Activated CD8-positive, alpha-beta T cell treated with anti-CD3 and anti-CD28 coated beads for 36 hours (primary cell): ENCODE data around the gene TAS2R60. TPM values are rescaled to one million over a fixed set of nuclear protein-coding genes. Genes with fewer than 3 reads are reported as not detected.

ENCODE experiments used
- ATAC-seq: fragments of 200-7000 bp; cut with Tn5 transposase; one replicate; pipeline ENCODE4 v1.10.0; 2021; ENCODE audit warnings: mild to moderate bottlenecking, moderate library complexity
- CTCF ChIA-PET: fragments of 350-600 bp; sonication (Branson Sonifier 250); formaldehyde crosslinking; loops from one replicate; lab custom pipeline; 2021; ENCODE audit warnings: antibody characterized with exemption; lab: Charles Lee
- POLR2A ChIA-PET: fragments of 350-600 bp; sonication (Branson Sonifier 250); formaldehyde crosslinking; loops from one replicate; lab custom pipeline; 2021; ENCODE audit warnings: antibody characterized with exemption; lab: Charles Lee
- DNase-seq: peaks from one replicate; pipeline ENCODE4 v3.0.0-alpha.2; 2020
- H3K27ac Mint-ChIP-seq: one replicate; pipeline ENCODE4 v1.8.0; 2021; ENCODE audit warnings: mild to moderate bottlenecking, mixed read lengths
- H3K27me3 Mint-ChIP-seq: one replicate; pipeline ENCODE4 v1.8.0; 2021; ENCODE audit warnings: mixed read lengths
- H3K36me3 Mint-ChIP-seq: one replicate; pipeline ENCODE4 v1.8.0; 2021; ENCODE audit warnings: low read depth, mixed read lengths
- H3K4me1 Mint-ChIP-seq: one replicate; pipeline ENCODE4 v1.8.0; 2021; ENCODE audit warnings: low read depth, mixed read lengths
- H3K4me3 Mint-ChIP-seq: one replicate; pipeline ENCODE4 v1.8.0; 2021; ENCODE audit warnings: mild to moderate bottlenecking, moderate library complexity, mixed read lengths
- H3K9me3 Mint-ChIP-seq: one replicate; pipeline ENCODE4 v1.8.0; 2021; ENCODE audit warnings: mixed read lengths
- intact Hi-C: fragments of 100-400 bp; cut with micrococcal nuclease; formaldehyde crosslinking; loops from one replicate; pipeline ENCODE4 v1.10.0; 2022
- total RNA-seq, 2 experiments: library from RNA; stranded (reverse); gene quantifications; one replicate each; pipeline ENCODE4 v1.2.3, GENCODE V29; 2021
- TF ChIP-seq, protein P1 (sequence below): fragments of 200-600 bp; IDR thresholded peaks from one replicate; pipeline ENCODE4 v1.8.0; 2022; ENCODE audit warnings: antibody characterized with exemption, mild to moderate bottlenecking

TAS2R60 gene
- total RNA-seq, 2 experiments from 2014 or later: not detected

DNA sequence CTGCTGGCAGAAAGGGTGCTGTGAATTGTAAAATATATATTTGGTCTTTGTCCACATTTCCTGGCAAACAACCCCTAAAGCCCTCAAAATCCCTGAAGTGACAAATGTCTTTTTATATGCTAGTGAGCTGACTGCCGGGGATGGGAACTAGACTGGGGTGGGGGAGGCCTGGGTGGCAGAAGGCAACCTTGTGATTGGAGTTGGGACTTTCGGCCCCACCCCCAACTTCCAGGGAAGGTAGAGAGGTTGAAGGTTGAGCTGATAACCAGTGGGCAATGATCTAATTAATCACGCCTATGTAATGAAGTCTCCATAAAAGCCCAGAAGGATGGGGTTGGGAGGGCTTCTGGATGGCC lies 37.3 kb upstream of the TAS2R60 start:
- no peaks in the 10 kb centered on the region for H3K27me3 Mint-ChIP-seq
- H3K4me1 Mint-ChIP-seq: peaks cover 57% of the 10 kb centered on the region
- TF ChIP-seq, protein P1, sequence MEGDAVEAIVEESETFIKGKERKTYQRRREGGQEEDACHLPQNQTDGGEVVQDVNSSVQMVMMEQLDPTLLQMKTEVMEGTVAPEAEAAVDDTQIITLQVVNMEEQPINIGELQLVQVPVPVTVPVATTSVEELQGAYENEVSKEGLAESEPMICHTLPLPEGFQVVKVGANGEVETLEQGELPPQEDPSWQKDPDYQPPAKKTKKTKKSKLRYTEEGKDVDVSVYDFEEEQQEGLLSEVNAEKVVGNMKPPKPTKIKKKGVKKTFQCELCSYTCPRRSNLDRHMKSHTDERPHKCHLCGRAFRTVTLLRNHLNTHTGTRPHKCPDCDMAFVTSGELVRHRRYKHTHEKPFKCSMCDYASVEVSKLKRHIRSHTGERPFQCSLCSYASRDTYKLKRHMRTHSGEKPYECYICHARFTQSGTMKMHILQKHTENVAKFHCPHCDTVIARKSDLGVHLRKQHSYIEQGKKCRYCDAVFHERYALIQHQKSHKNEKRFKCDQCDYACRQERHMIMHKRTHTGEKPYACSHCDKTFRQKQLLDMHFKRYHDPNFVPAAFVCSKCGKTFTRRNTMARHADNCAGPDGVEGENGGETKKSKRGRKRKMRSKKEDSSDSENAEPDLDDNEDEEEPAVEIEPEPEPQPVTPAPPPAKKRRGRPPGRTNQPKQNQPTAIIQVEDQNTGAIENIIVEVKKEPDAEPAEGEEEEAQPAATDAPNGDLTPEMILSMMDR: no peak
- POLR2A ChIA-PET: interaction anchor here (1.0 to 3.0 kb wide), 5 partner anchors 16 to 106 kb away, joined by 3 to 11 read pairs (median 5); no protein-coding TSS in a partner anchor
- no peak overlapping the region for H3K27ac Mint-ChIP-seq
- H3K4me3 Mint-ChIP-seq: no peak overlapping the region
- no peaks in the 10 kb centered on the region for H3K36me3 Mint-ChIP-seq
- DNase-seq (no peak), ATAC-seq (no peak)
- intact Hi-C loops: loop anchor here (5.0 kb wide), 1 partner anchor 34 kb away; no protein-coding TSS in a partner anchor
- CTCF ChIA-PET: interaction anchor here (1.0 to 7.9 kb wide), 5 partner anchors 11 to 165 kb away, joined by 4 to 78 read pairs (median 22); no protein-coding TSS in a partner anchor
- no peaks in the 10 kb centered on the region for H3K9me3 Mint-ChIP-seq

DNA sequence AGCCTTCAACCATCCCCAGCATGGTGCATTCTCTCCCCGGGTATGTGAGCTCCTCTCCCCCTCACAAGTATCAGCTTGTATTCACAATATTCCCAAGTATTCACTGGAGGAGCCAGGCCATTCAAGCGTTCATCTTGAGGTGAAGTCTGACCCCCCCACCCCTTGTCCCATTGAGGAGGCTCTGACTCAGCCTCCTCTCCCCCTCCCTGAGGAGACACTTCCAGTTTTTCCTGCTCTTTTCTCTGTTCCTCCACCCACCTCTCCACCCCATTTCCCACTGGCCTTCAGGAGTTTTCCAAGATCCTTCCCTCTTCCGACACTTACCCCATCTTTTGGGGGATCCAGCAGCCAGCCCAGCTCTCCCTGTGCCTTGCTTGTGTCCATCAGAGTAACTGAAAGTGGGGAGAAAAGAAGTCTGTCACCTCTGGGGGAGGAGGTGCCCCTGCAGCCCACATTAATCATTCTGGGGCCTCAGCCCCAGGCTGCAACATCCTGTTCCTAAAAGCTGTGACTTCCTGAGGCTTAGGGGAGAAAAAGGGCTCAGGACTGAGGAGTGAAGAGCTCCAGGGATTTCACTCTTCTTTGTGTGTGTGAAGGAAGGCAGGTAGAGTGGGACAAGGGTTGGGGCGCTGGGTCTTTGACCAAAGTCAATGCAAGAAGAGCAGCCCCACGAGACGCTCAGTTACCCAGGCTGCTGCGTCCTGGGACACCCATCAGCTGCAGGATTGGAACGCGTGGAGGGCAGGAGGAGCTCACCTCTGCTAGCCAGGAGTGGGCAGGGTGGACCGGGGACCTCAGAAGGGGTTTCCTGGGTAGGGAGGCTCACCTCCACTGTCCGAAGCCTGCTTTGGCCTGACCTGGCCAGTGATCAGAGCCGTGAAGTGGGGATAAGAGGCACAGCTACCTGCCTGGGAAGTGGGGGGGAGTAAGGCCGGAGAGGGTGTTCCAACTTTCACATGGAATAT lies 35.7 kb upstream of the TAS2R60 start:
- Mint-ChIP-seq H3K9me3 (no peaks in the 10 kb centered on the region), H3K4me1 (peaks cover 59% of the 10 kb centered on the region), H3K4me3 (peak overlapping the region; percentile 74), H3K27me3 (no peaks in the 10 kb centered on the region), H3K27ac (peak overlapping the region; percentile 63), H3K36me3 (no peaks in the 10 kb centered on the region)
- ATAC-seq (peak; percentile 81), DNase-seq (peak; percentile 66)
- intact Hi-C loops: loop anchor here (5.0 kb wide), 1 partner anchor 35 kb away; no protein-coding TSS in a partner anchor
- TF ChIP-seq, protein P1: no peak
- ChIA-PET POLR2A (interaction anchor here (0.6 to 3.0 kb wide), 12 partner anchors 10 to 146 kb away, joined by 3 to 11 read pairs (median 5); no protein-coding TSS in a partner anchor), CTCF (interaction anchor here (0.8 to 7.9 kb wide), 17 partner anchors 9 to 192 kb away, joined by 3 to 78 read pairs (median 6); no protein-coding TSS in a partner anchor)

DNA sequence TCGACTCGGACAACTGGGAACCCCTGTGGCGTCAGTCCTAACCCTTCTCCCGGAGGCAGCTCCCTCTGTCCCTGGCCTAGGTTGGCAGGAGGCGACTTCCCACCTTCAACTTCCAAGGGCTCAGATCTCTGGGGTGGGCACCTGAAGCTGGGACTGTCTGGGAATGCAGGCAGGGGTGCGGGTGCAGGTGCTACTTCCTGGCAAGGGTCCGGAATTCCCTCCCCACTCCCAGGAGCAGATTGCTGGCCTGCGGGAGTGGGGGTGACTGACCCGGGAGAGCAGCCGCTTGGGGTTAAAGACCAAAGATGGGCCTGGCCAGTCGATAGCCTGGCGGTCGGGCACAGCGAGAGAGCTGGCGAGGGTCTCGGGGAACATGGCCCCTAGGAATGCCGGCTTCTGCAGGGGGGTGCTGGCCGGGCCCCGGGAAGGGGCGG lies 35.0 kb upstream of the TAS2R60 start:
- ATAC-seq (no peak), DNase-seq (no peak)
- H3K36me3 Mint-ChIP-seq: no peaks in the 10 kb centered on the region
- H3K27ac Mint-ChIP-seq: peak overlapping the region; percentile 63
- no peaks in the 10 kb centered on the region for H3K9me3 Mint-ChIP-seq
- TF ChIP-seq, protein P1: no peak
- intact Hi-C loops: loop anchor here (5.0 kb wide), 1 partner anchor 36 kb away; no protein-coding TSS in a partner anchor
- peak overlapping the region; percentile 74 for H3K4me3 Mint-ChIP-seq
- CTCF ChIA-PET: interaction anchor here (1.1 to 7.9 kb wide), 15 partner anchors 8 to 193 kb away, joined by 3 to 78 read pairs (median 7); no protein-coding TSS in a partner anchor
- no peaks in the 10 kb centered on the region for H3K27me3 Mint-ChIP-seq
- POLR2A ChIA-PET: interaction anchor here (0.6 to 3.0 kb wide), 12 partner anchors 9 to 147 kb away, joined by 3 to 11 read pairs (median 4); partner anchors contain the start of gene CASP2
- peaks cover 58% of the 10 kb centered on the region for H3K4me1 Mint-ChIP-seq

DNA sequence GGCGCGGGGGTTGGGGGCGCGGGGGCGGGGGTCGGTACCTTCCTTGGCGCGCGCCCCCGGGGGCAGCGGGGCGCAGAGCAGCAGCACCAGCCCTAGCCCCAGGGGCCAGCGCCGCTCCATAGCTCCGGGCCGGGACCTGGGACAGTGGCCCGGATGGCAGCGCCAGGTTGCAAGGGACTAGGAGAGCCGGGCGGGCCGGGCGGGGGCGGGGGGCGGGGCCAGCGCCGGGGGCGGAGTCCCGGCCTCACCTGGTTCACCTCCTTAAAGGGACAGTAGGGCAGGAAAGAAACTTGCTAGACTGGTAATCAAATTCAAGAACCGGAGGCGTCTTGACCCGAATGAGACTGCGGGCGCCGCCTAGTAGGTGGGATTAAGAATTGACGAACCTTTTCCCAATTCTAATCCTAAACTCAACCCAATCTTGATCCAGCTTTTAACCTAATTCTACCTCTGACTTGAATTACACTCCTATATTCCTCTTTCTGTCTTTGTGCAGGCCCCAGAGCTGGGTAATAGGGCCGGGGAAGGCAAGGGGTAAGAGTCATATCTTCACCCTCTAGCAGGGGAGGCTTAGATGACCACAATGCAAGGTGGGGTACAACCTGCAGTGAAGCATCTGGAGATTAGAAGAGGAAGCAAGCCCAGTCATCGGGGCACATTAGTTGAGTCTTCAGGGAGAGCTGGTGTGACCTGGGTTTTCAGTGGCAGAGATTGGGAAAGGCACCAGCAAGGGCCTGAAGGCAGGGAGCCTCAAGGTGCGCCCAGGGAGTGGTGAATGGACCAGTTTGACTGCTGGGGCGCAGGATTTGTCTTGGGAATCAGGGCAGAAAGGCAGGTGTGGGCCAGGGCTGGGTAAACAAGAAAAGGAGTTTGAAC lies 34.3 kb upstream of the TAS2R60 start, which contains the start of gene EPHA1:
Gene EPHA1 (minus strand): TSS at position 171 of the 876 bp plus-strand sequence. CDS start 51 bp downstream, at position 120.
- peaks cover 52% of the 10 kb centered on the region for H3K4me1 Mint-ChIP-seq
- peak; percentile 42 for DNase-seq
- no peaks in the 10 kb centered on the region for H3K36me3 Mint-ChIP-seq
- TF ChIP-seq, protein P1: peak; percentile 39
- ChIA-PET POLR2A (interaction anchor here (1.0 to 3.0 kb wide), 8 partner anchors 8 to 148 kb away, joined by 3 to 11 read pairs (median 4); partner anchors contain the start of gene CASP2), CTCF (interaction anchor here (0.9 to 7.9 kb wide), 15 partner anchors 8 to 194 kb away, joined by 3 to 78 read pairs (median 5); partner anchors contain the start of gene TAS2R40)
- H3K4me3 Mint-ChIP-seq: peak within 1 kb of the TSS; percentile 74
- no peaks in the 10 kb centered on the region for H3K9me3 Mint-ChIP-seq
- intact Hi-C loops: loop anchor here (5.0 kb wide), 1 partner anchor 37 kb away; no protein-coding TSS in a partner anchor
- no peaks in the 10 kb centered on the region for H3K27me3 Mint-ChIP-seq
- ATAC-seq: peak; percentile 61
- peak within 1 kb of the TSS; percentile 63 for H3K27ac Mint-ChIP-seq
